Neutrophil (primary cell): ENCODE measurements around the gene PLPPR2.
"Not testable (repeated sequence)": the region's sequence is repeated elsewhere in the genome, so short reads cannot be mapped to it uniquely, and the experiment has no call there.

ENCODE experiments used
- H3K27ac ChIP-seq: fragments of 200-600 bp; sonication (generic); 2 replicates; pipeline ENCODE4 v1.5.1; 2016; ENCODE audit warnings: mild to moderate bottlenecking, moderate library complexity
- H3K27me3 ChIP-seq: fragments of 200-600 bp; sonication (generic); 2 replicates; pipeline ENCODE4 v1.6.0; 2016; ENCODE audit warnings: mild to moderate bottlenecking
- H3K36me3 ChIP-seq: fragments of 200-600 bp; sonication (generic); 2 replicates; pipeline ENCODE4 v1.5.1; 2017
- H3K4me1 ChIP-seq, 2 experiments: fragments of 200-600 bp in 1 of 2; sonication (generic) in 1 of 2; 1 replicate in 1 of 2; 2 replicates in 1 of 2; pipeline versions ENCODE4 v1.5.1 to v1.6.1; 2013 to 2016; ENCODE audit warnings: low read depth in 1 of 2, low read length in 1 of 2, mild to moderate bottlenecking in 1 of 2, moderate library complexity in 1 of 2; ENCODE audit not compliant: control insufficient read depth in 1 of 2, insufficient read depth in 1 of 2
- H3K4me3 ChIP-seq, 2 experiments: fragments of 200-600 bp in 1 of 2; sonication (generic) in 1 of 2; 1 replicate in 1 of 2; 2 replicates in 1 of 2; pipeline ENCODE4 v1.5.1; 2013 to 2016; ENCODE audit warnings: low read depth in 1 of 2, low read length in 1 of 2, mild to moderate bottlenecking in 1 of 2, moderate library complexity in 1 of 2
- H3K9me3 ChIP-seq: fragments of 200-600 bp; sonication (generic); 2 replicates; pipeline ENCODE4 v1.5.1; 2016
- TF ChIP-seq, protein P1 (sequence below): fragments of 200-600 bp; sonication (generic); IDR thresholded peaks from 2 replicates; pipeline ENCODE4 v1.5.1; 2016; ENCODE audit warnings: antibody characterized with exemption

The PLPPR2 gene

GRCh38 chr19:11346104-11346940 lies 8.9 kb upstream of the PLPPR2 start, which contains the start of the genes CCDC159 and TMEM205:
Gene CCDC159 (plus strand): TSS chr19:11346519. CDS start chr19:11346607, 88 bp downstream.
Gene TMEM205 (minus strand): TSS chr19:11346268. CDS start chr19:11345619, 649 bp downstream.
- H3K27me3 ChIP-seq: no peaks in the 10 kb centered on the region
- H3K4me1 ChIP-seq: peaks cover 40 to 47% of the 10 kb centered on the region in 2 experiments
- TF ChIP-seq, protein P1, sequence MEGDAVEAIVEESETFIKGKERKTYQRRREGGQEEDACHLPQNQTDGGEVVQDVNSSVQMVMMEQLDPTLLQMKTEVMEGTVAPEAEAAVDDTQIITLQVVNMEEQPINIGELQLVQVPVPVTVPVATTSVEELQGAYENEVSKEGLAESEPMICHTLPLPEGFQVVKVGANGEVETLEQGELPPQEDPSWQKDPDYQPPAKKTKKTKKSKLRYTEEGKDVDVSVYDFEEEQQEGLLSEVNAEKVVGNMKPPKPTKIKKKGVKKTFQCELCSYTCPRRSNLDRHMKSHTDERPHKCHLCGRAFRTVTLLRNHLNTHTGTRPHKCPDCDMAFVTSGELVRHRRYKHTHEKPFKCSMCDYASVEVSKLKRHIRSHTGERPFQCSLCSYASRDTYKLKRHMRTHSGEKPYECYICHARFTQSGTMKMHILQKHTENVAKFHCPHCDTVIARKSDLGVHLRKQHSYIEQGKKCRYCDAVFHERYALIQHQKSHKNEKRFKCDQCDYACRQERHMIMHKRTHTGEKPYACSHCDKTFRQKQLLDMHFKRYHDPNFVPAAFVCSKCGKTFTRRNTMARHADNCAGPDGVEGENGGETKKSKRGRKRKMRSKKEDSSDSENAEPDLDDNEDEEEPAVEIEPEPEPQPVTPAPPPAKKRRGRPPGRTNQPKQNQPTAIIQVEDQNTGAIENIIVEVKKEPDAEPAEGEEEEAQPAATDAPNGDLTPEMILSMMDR: peak; percentile 8
- no peaks in the 10 kb centered on the region for H3K36me3 ChIP-seq
- H3K4me3 ChIP-seq: peak within 1 kb of the TSS; percentile 76 to 87
- no peaks in the 10 kb centered on the region for H3K9me3 ChIP-seq
- peak within 1 kb of the TSS; percentile 87 for H3K27ac ChIP-seq

DNA sequence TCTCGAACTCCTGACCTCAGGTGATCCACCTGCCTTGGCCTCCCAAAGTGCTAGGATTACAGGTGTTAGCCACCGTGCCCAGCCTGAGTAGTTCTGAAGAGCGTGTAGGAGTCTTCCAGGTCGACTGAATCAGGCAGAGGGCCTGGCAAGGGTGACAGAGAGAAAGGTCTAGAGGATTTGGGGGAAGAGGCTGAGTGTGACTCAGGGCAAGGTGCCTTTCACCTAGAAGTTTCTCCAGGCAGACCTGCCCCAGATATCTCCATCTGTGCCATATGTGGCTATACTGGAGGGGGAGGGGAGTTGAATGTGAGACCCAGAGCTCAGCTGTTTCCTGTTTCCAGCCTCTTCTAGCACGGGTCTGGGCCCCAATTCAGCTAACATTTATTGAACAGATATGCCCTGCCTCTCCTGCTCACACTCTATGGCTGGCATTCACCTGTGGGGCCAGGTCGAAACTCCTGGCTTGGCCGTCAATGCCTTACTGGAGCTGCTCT lies 7.6 kb upstream of the PLPPR2 start:
- TF ChIP-seq, protein P1: no peak
- no peaks in the 10 kb centered on the region for H3K36me3 ChIP-seq
- H3K4me3 ChIP-seq: no peak overlapping the region
- H3K4me1 ChIP-seq: peaks cover 39 to 46% of the 10 kb centered on the region in 2 experiments
- H3K27me3 ChIP-seq: no peaks in the 10 kb centered on the region
- H3K27ac ChIP-seq: peak overlapping the region; percentile 87
- H3K9me3 ChIP-seq: no peaks in the 10 kb centered on the region

GRCh38 chr19:11349171-11349570 lies 6.1 kb upstream of the PLPPR2 start:
- Histone ChIP-seq H3K36me3 (no peaks in the 10 kb centered on the region), H3K4me1 (peaks cover 29 to 32% of the 10 kb centered on the region in 2 experiments), H3K4me3 (no peak overlapping the region), H3K9me3 (no peaks in the 10 kb centered on the region), H3K27me3 (no peaks in the 10 kb centered on the region), H3K27ac (no peak overlapping the region)
- TF ChIP-seq, protein P1: no peak

DNA sequence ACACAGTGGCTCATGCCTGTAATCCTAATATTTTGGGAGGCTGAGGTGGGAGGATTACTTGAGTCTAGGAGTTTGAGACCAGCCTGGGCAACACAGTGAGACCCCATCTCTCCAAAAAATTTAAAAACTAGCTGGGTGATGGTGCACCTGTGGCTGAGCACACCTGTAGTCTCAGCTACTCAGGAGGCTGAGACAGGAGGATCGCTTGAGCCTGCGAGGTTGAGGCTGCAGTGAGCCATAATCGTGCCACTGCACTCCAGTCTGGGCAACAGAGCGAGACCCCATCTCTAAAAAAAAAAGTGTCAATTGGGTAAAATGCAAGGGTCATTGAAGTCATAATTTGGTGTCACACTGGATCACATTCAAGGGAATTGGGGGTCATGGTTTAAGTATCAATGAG lies 1.1 kb upstream of the PLPPR2 start:
- not testable (repeated sequence) for H3K27me3 ChIP-seq, H3K4me3 ChIP-seq, H3K9me3 ChIP-seq, H3K27ac ChIP-seq
- peaks cover 35 to 36% of the 10 kb centered on the region in 2 experiments for H3K4me1 ChIP-seq
- peaks cover 14% of the 10 kb centered on the region for H3K36me3 ChIP-seq

- peaks cover 39 to 40% of the 10 kb centered on the region in 2 experiments for H3K4me1 ChIP-seq
- TF ChIP-seq, protein P1: no peak
- H3K36me3 ChIP-seq: peaks cover 34% of the 10 kb centered on the region
- H3K9me3 ChIP-seq: no peaks in the 10 kb centered on the region
- H3K27me3 ChIP-seq: no peaks in the 10 kb centered on the region
- peak overlapping the region; percentile 85 to 99 for H3K4me3 ChIP-seq
- H3K27ac ChIP-seq: peak overlapping the region; percentile 81
Measured at GRCh38 chr19:11356074-11356397, 804 bp downstream of the PLPPR2 start.
